Measurements from ENCODE around the gene ARFIP2. TPM values are rescaled to one million over a fixed set of nuclear protein-coding genes. Genes with fewer than 3 reads are reported as not detected.

The ARFIP2 gene
- polyA plus RNA-seq, 2 donors: 29.3 to 42.5 TPM

GRCh38 chr11:6504166-6504565, 23.0 kb upstream of the ARFIP2 start:
- Histone ChIP-seq H3K4me1 (ENCODE audit: control insufficient read depth in 2 of 2, insufficient read depth in 2 of 2, low read length in 1 of 2) (no peaks in the 10 kb centered on the region), H3K27ac (ENCODE audit: low read depth in 2 of 2, low read length in 1 of 2) (no peak overlapping the region), H3K9me3 (ENCODE audit: control insufficient read depth in 2 of 2, insufficient read depth in 1 of 2, low read depth in 1 of 2, low read length in 1 of 2) (no peaks in the 10 kb centered on the region), H3K36me3 (ENCODE audit: control insufficient read depth in 2 of 2, insufficient read depth in 2 of 2, low read length in 1 of 2) (no peaks in the 10 kb centered on the region), H3K4me3 (ENCODE audit: low read depth in 1 of 2, low read length in 2 of 2) (no peak overlapping the region), H3K27me3 (ENCODE audit: control insufficient read depth in 1 of 2, insufficient read depth in 2 of 2, low read length in 2 of 2) (no peaks in the 10 kb centered on the region)
- 83 to 84% methylated on average over 3 of the region's 3 CpGs for WGBS, 2 donors

- H3K4me3 ChIP-seq (ENCODE audit: low read depth in 1 of 2, low read length in 2 of 2): no peak overlapping the region
- 95 to 96% methylated on average over 3 of the region's 3 CpGs for WGBS, 2 donors
- no peak overlapping the region for H3K27ac ChIP-seq (ENCODE audit: low read depth in 2 of 2, low read length in 1 of 2)
- no peaks in the 10 kb centered on the region for H3K4me1 ChIP-seq (ENCODE audit: control insufficient read depth in 2 of 2, insufficient read depth in 2 of 2, low read length in 1 of 2)
- H3K36me3 ChIP-seq (ENCODE audit: control insufficient read depth in 2 of 2, insufficient read depth in 2 of 2, low read length in 1 of 2): peaks cover 0 to 4% of the 10 kb centered on the region in 2 donors
- H3K27me3 ChIP-seq (ENCODE audit: control insufficient read depth in 1 of 2, insufficient read depth in 2 of 2, low read length in 2 of 2): no peaks in the 10 kb centered on the region
- no peaks in the 10 kb centered on the region for H3K9me3 ChIP-seq (ENCODE audit: control insufficient read depth in 2 of 2, insufficient read depth in 1 of 2, low read depth in 1 of 2, low read length in 1 of 2)
These were observed 21.3 kb upstream of the ARFIP2 start for GRCh38 chr11:6502382-6502781.

GRCh38 chr11:6498544-6498943, 17.4 kb upstream of the ARFIP2 start:
- Histone ChIP-seq H3K9me3 (ENCODE audit: control insufficient read depth in 2 of 2, insufficient read depth in 1 of 2, low read depth in 1 of 2, low read length in 1 of 2) (no peaks in the 10 kb centered on the region), H3K27ac (ENCODE audit: low read depth in 2 of 2, low read length in 1 of 2) (no peak overlapping the region), H3K36me3 (ENCODE audit: control insufficient read depth in 2 of 2, insufficient read depth in 2 of 2, low read length in 1 of 2) (peaks cover 4% of the 10 kb centered on the region in 2 donors), H3K27me3 (ENCODE audit: control insufficient read depth in 1 of 2, insufficient read depth in 2 of 2, low read length in 2 of 2) (no peaks in the 10 kb centered on the region), H3K4me1 (ENCODE audit: control insufficient read depth in 2 of 2, insufficient read depth in 2 of 2, low read length in 1 of 2) (peaks cover 0 to 2% of the 10 kb centered on the region in 2 donors), H3K4me3 (ENCODE audit: low read depth in 1 of 2, low read length in 2 of 2) (no peak overlapping the region)
- 91 to 100% methylated on average over 5 of the region's 5 CpGs for WGBS, 2 donors

- Histone ChIP-seq H3K27me3 (ENCODE audit: control insufficient read depth in 1 of 2, insufficient read depth in 2 of 2, low read length in 2 of 2) (no peaks in the 10 kb centered on the region), H3K27ac (ENCODE audit: low read depth in 2 of 2, low read length in 1 of 2) (no peak overlapping the region)
- 75 to 76% methylated on average over 6 to 7 of the region's 7 CpGs for WGBS, 2 donors
These were observed 17.0 kb upstream of the ARFIP2 start for GRCh38 chr11:6498121-6498520.

GRCh38 chr11:6497069-6497839, 16.1 kb upstream of the ARFIP2 start, which contains the start of gene DNHD1:
TSS of gene DNHD1 (plus strand) at chr11:6497280. CDS start at chr11:6498216, 936 bp downstream.
- Histone ChIP-seq H3K36me3 (ENCODE audit: control insufficient read depth in 2 of 2, insufficient read depth in 2 of 2, low read length in 1 of 2) (peaks cover 4 to 6% of the 10 kb centered on the region in 2 donors), H3K4me1 (ENCODE audit: control insufficient read depth in 2 of 2, insufficient read depth in 2 of 2, low read length in 1 of 2) (peaks cover 0 to 2% of the 10 kb centered on the region in 2 donors)

More at GRCh38 chr11:6498121-6498520, 17.0 kb upstream of the ARFIP2 start:
- peaks cover 0 to 2% of the 10 kb centered on the region in 2 donors for H3K4me1 ChIP-seq (ENCODE audit: control insufficient read depth in 2 of 2, insufficient read depth in 2 of 2, low read length in 1 of 2)
- H3K4me3 ChIP-seq (ENCODE audit: low read depth in 1 of 2, low read length in 2 of 2): no peak overlapping the region
- no peaks in the 10 kb centered on the region for H3K9me3 ChIP-seq (ENCODE audit: control insufficient read depth in 2 of 2, insufficient read depth in 1 of 2, low read depth in 1 of 2, low read length in 1 of 2)
- peaks cover 4% of the 10 kb centered on the region in 2 donors for H3K36me3 ChIP-seq (ENCODE audit: control insufficient read depth in 2 of 2, insufficient read depth in 2 of 2, low read length in 1 of 2)

GRCh38 chr11:6489306-6489705, 8.2 kb upstream of the ARFIP2 start:
- no peak overlapping the region for H3K27ac ChIP-seq (ENCODE audit: low read depth in 2 of 2, low read length in 1 of 2)
- peaks cover 0 to 2% of the 10 kb centered on the region in 2 donors for H3K36me3 ChIP-seq (ENCODE audit: control insufficient read depth in 2 of 2, insufficient read depth in 2 of 2, low read length in 1 of 2)
- WGBS, 2 donors: 71 to 77% methylated on average over 4 of the region's 4 CpGs
- no peaks in the 10 kb centered on the region for H3K27me3 ChIP-seq (ENCODE audit: control insufficient read depth in 1 of 2, insufficient read depth in 2 of 2, low read length in 2 of 2)
- H3K4me1 ChIP-seq (ENCODE audit: control insufficient read depth in 2 of 2, insufficient read depth in 2 of 2, low read length in 1 of 2): no peaks in the 10 kb centered on the region
- no peaks in the 10 kb centered on the region for H3K9me3 ChIP-seq (ENCODE audit: control insufficient read depth in 2 of 2, insufficient read depth in 1 of 2, low read depth in 1 of 2, low read length in 1 of 2)
- H3K4me3 ChIP-seq (ENCODE audit: low read depth in 1 of 2, low read length in 2 of 2): no peak overlapping the region

More at GRCh38 chr11:6497069-6497839, 16.1 kb upstream of the ARFIP2 start, which contains the start of gene DNHD1:
- WGBS, 2 donors: 58% methylated on average over 33 of the region's 33 CpGs
- Histone ChIP-seq H3K27me3 (ENCODE audit: control insufficient read depth in 1 of 2, insufficient read depth in 2 of 2, low read length in 2 of 2) (no peaks in the 10 kb centered on the region), H3K27ac (ENCODE audit: low read depth in 2 of 2, low read length in 1 of 2) (no peak within 1 kb of the TSS), H3K4me3 (ENCODE audit: low read depth in 1 of 2, low read length in 2 of 2) (no peak within 1 kb of the TSS), H3K9me3 (ENCODE audit: control insufficient read depth in 2 of 2, insufficient read depth in 1 of 2, low read depth in 1 of 2, low read length in 1 of 2) (no peaks in the 10 kb centered on the region)

GRCh38 chr11:6488821-6489220, 7.7 kb upstream of the ARFIP2 start:
- Histone ChIP-seq H3K9me3 (ENCODE audit: control insufficient read depth in 2 of 2, insufficient read depth in 1 of 2, low read depth in 1 of 2, low read length in 1 of 2) (no peaks in the 10 kb centered on the region), H3K27ac (ENCODE audit: low read depth in 2 of 2, low read length in 1 of 2) (no peak overlapping the region), H3K4me3 (ENCODE audit: low read depth in 1 of 2, low read length in 2 of 2) (no peak overlapping the region), H3K36me3 (ENCODE audit: control insufficient read depth in 2 of 2, insufficient read depth in 2 of 2, low read length in 1 of 2) (peaks cover 0 to 2% of the 10 kb centered on the region in 2 donors), H3K27me3 (ENCODE audit: control insufficient read depth in 1 of 2, insufficient read depth in 2 of 2, low read length in 2 of 2) (no peaks in the 10 kb centered on the region), H3K4me1 (ENCODE audit: control insufficient read depth in 2 of 2, insufficient read depth in 2 of 2, low read length in 1 of 2) (no peaks in the 10 kb centered on the region)
- 96 to 99% methylated on average over 3 of the region's 3 CpGs for WGBS, 2 donors

GRCh38 chr11:6488342-6488741, 7.2 kb upstream of the ARFIP2 start:
- Histone ChIP-seq H3K4me1 (ENCODE audit: control insufficient read depth in 2 of 2, insufficient read depth in 2 of 2, low read length in 1 of 2) (no peaks in the 10 kb centered on the region), H3K4me3 (ENCODE audit: low read depth in 1 of 2, low read length in 2 of 2) (no peak overlapping the region), H3K27ac (ENCODE audit: low read depth in 2 of 2, low read length in 1 of 2) (no peak overlapping the region), H3K36me3 (ENCODE audit: control insufficient read depth in 2 of 2, insufficient read depth in 2 of 2, low read length in 1 of 2) (peaks cover 0 to 4% of the 10 kb centered on the region in 2 donors), H3K27me3 (ENCODE audit: control insufficient read depth in 1 of 2, insufficient read depth in 2 of 2, low read length in 2 of 2) (no peaks in the 10 kb centered on the region), H3K9me3 (ENCODE audit: control insufficient read depth in 2 of 2, insufficient read depth in 1 of 2, low read depth in 1 of 2, low read length in 1 of 2) (no peaks in the 10 kb centered on the region)
- WGBS, 2 donors: 80 to 88% methylated on average over 6 of the region's 6 CpGs

GRCh38 chr11:6486938-6487337, 5.8 kb upstream of the ARFIP2 start:
- Histone ChIP-seq H3K36me3 (ENCODE audit: control insufficient read depth in 2 of 2, insufficient read depth in 2 of 2, low read length in 1 of 2) (peaks cover 0 to 2% of the 10 kb centered on the region in 2 donors), H3K27ac (ENCODE audit: low read depth in 2 of 2, low read length in 1 of 2) (no peak overlapping the region), H3K4me1 (ENCODE audit: control insufficient read depth in 2 of 2, insufficient read depth in 2 of 2, low read length in 1 of 2) (peaks cover 1 to 2% of the 10 kb centered on the region in 2 donors), H3K9me3 (ENCODE audit: control insufficient read depth in 2 of 2, insufficient read depth in 1 of 2, low read depth in 1 of 2, low read length in 1 of 2) (no peaks in the 10 kb centered on the region), H3K4me3 (ENCODE audit: low read depth in 1 of 2, low read length in 2 of 2) (no peak overlapping the region), H3K27me3 (ENCODE audit: control insufficient read depth in 1 of 2, insufficient read depth in 2 of 2, low read length in 2 of 2) (no peaks in the 10 kb centered on the region)
- 95% methylated on average over 1 of the region's 1 CpG for WGBS, 2 donors

- no peaks in the 10 kb centered on the region for H3K27me3 ChIP-seq (ENCODE audit: control insufficient read depth in 1 of 2, insufficient read depth in 2 of 2, low read length in 2 of 2)
- WGBS, 2 donors: 86 to 87% methylated on average over 3 of the region's 3 CpGs
- peaks cover 3 to 4% of the 10 kb centered on the region in 2 donors for H3K4me1 ChIP-seq (ENCODE audit: control insufficient read depth in 2 of 2, insufficient read depth in 2 of 2, low read length in 1 of 2)
- no peak overlapping the region for H3K27ac ChIP-seq (ENCODE audit: low read depth in 2 of 2, low read length in 1 of 2)
- peaks cover 0 to 2% of the 10 kb centered on the region in 2 donors for H3K36me3 ChIP-seq (ENCODE audit: control insufficient read depth in 2 of 2, insufficient read depth in 2 of 2, low read length in 1 of 2)
- H3K4me3 ChIP-seq (ENCODE audit: low read depth in 1 of 2, low read length in 2 of 2): no peak overlapping the region
- no peaks in the 10 kb centered on the region for H3K9me3 ChIP-seq (ENCODE audit: control insufficient read depth in 2 of 2, insufficient read depth in 1 of 2, low read depth in 1 of 2, low read length in 1 of 2)
These were observed 5.1 kb upstream of the ARFIP2 start for GRCh38 chr11:6486256-6486655.
